DMS79 (cell line): ENCODE data around the gene ALDOC.
"Not testable (repeated sequence)": the region's sequence is repeated elsewhere in the genome, so short reads cannot be mapped to it uniquely, and the experiment has no call there.

Source experiments
- DNase-seq: peaks from one replicate; lab custom pipeline; 2025; lab: John Stamatoyannopoulos, UW

ALDOC gene

GRCh38 chr17:28582513-28582912 lies 5.8 kb upstream of the ALDOC start:
- no peak for DNase-seq

DNA sequence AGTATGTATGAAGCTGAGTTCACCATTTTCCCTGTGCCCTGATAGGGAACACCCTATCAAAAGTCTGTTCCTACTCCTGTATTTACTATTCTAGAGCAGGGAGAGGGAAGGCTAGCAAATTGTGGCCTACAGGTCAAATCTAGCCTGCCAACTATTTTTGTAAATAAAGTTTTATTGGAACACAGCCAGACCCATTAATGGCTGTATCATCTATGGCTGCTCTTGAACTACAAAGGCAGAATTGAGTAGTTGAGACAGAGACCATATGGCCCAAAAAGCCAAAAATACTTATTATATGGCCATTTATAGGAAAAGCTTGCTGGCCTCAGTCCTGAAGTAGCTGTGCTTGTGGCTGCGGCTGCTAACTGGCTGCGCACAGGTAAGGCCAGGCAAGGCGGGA lies 4.3 kb upstream of the ALDOC start:
- DNase-seq: no peak

DNA sequence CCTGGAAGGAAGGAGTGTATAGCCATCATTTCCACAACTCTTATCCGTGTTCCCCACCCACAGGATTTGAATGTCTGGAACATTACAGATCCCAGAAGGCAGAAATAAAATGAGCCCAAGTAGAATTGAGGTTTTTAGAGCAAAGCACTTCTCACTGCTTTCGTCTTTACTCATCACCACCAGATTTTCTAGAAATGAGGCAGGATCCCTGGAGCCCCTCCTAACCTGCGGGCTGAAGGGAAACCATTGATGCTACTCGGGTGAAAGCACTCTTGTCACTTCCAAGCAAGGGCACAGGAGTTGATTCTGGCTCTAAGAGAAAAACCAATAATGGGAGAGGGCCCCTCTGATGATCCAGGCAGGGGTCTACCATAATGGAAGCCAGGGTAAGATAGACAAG lies 2.8 kb upstream of the ALDOC start:
- DNase-seq: no peak

DNA sequence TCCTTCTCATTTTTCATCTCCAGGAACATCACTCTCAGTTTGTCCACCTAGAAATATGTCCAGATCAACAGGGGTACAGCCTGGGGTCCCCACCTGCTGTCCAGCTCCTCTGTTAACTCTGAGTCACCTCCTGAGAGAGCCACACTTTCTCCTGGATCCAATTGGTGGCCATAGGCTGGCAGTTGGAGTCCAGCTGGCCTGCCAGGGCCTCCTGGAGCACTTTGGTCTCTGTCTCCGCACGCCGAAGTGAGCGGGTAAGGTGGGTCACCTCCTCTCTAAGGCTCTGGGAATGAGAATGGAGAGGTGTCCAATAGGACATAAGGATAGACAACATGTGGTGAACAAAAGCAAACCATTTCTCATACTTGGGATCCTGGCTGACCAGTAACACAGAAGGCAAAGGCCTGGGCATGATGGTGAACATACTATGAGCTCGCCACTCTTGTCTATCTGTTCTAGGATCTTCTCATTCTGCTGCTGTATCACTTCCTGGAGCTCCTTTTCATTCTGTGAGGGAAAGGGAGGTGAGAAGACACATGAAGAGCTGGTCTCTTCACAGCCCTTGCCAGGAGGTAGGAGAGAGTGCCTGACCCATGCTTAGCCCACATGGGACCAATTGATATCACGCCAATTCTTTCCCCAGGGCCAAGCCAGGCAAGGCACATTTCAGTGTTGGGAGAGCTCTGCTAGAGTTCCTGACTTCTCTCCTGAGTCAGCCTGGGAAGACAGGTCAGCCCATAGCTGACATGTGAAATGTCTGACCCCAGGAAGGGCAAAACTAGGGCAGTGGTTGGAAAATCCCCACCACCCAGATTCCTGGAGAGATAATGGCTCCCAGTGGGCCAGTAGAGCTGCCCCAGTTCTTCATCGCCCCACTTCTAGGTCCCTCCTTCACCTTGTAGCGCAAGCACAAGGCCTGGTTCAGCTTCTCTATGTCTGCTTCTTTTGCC lies 1.8 kb upstream of the ALDOC start:
- DNase-seq: no peak

DNA sequence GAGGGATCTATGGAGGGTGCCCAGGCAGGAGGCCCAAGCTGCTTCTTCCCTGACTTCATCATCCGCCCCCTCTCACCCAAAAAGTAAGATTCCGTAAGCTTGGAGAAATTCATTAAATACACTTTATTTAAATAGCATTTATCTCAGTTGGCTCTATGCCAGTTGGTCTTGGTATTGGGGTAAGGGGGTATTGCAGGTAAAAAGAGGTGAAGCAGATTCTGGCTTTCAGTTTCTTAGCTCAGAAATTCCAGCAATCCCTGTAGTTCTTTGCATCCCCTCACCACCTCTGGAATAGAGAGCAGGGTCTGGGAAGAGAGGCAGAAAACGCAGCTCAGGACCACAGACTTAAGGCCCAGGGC lies 750 bp upstream of the ALDOC start:
- no peak for DNase-seq

GRCh38 chr17:28576016-28576415 lies 679 bp downstream of the ALDOC start:
- not testable (repeated sequence) for DNase-seq

DNA sequence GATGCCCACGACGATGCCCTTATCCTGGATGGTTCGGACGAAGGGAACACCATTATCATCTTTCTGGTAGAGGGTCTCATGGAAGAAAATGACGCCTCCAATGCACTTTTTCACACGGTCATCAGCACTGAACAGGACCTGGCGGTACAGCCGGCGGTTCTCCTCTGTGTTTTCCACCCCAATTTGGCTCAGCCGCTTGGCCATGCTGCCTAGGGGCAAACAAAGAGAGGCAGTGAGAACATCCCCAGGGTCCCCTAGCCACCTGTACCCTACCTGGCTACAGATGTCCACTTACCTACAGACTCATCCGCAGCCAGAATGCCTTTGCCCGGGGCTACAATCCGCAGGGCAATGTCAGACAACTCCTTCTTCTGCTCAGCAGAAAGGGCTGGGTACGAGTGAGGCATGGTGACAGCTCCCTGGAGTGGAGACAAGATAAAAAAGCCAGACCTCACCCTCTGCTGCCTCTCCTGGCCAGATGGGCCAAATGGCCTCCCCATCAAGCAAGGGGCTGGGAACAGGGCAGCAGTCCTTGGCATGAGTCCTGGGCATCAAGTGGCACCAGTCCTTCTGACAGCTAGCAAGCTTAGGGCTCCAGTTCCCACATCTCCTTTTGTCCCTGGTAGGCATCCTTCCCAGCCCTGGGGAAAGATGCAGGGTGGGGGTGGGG lies 1.4 kb downstream of the ALDOC start:
- DNase-seq: no peak

- DNase-seq: no peak
Observed at GRCh38 chr17:28574526-28574925, 2.2 kb downstream of the ALDOC start.

DNA sequence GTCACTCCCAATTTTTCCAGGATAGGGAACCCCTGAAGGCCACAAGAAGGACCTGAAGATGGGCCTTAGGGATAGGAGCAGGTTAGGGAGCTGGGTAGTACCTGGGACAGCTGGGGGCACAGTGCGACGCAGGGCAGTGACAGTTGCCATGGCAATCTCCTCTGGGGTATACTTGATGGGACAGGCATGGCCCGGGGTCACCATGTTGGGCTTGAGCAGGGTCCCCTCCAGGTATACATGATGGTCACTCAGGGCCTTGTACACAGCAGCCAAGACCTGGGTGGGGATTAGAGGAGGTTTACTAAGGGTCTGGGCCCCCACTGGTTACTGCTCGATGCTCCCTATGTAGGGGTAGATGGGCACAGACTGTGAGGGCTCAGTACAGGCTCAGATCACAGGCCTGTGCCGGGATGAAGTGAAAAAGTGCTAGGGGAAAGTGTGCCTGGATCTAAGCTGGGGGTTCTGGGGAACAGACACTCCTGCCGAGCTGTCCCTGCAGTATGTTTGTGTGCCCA lies 2.7 kb downstream of the ALDOC start:
- DNase-seq: no peak

GRCh38 chr17:28573521-28573920 lies 3.2 kb downstream of the ALDOC start:
- DNase-seq: no peak

DNA sequence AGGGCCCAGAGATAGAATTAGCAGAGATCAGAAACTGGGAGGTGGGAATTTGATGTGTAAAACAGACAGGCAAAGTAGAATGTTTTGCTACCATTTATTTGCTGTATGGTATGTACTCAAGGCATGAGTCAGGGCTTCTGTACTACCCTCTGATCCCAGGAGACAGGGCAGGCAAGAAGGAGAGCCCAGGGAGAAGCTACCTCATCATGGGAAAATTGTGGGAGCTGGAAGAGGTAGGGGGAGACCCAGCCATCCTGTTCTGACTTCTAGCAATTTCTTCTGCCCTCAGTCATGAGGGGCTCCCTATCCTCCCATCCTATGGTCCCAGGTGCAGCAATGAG lies 3.7 kb downstream of the ALDOC start:
- no peak for DNase-seq

- no peak for DNase-seq
Observed at GRCh38 chr17:28572259-28573039, 4.2 kb downstream of the ALDOC start.

- peak; percentile 83 for DNase-seq
Observed at GRCh38 chr17:28571361-28572122, 5.2 kb downstream of the ALDOC start, which contains the start of gene PIGS. TSS of gene PIGS (minus strand) at chr17:28571524. CDS start at chr17:28571496, 28 bp downstream.

GRCh38 chr17:28570716-28571360 lies 5.9 kb downstream of the ALDOC start:
- no peak for DNase-seq

DNA sequence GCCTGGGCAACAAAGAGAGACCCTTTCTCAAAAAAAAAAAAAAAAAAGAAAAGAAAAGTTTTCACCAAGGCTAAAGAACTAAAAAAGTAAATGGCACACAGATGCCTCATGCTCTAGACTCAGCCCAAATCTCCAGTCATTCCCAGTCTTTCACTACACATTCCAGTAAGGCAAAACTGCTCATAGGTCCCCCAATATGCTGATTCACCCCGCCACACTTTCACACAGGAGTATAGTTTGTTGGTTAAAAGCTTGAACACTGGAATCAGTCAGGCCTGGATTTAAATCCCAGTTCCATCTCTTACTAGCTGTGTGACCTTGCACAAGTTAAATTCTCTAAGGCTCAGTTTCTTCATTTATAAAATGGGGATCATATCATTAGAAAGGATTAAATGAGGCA lies 7.2 kb downstream of the ALDOC start:
- DNase-seq: no peak

DNA sequence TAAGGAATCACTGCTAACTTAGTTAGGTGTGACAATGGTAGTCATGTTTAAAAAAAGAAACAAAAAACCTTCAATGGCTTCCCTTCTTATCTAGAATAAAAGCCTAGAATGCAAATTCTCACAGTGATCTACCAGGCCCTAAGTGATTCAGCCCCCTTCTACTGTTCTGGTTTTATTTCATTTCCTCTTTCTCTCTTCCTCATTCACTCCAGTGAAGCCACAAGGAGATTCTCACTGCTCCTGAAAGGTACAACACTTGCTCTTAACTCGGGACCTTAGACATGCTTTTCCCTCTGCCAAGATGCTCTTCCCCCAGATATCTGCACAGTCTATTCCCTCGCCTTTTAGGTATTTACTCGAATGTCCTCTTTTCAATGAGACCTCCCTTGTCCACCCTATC lies 9.1 kb downstream of the ALDOC start:
- DNase-seq: no peak

DNA sequence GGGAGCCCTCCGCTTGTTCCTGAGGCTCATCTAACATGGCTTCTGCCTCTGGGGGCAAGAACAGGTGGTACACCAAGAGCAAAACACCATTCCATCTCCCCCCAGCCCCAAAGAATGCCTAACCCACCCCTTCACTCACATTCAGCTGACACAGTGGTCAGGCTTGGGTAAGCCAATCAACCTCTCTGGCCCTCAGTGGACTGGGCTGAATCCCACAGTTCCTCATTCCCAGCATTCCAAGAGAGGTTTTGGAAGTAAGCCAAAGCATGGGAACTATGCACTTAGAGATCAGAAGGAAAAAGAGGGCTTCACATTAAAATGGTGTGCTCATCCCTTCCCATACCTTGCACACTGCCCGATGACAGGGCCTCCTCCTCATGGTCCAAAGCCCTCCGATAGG lies 13.2 kb downstream of the ALDOC start:
- no peak for DNase-seq

DNA sequence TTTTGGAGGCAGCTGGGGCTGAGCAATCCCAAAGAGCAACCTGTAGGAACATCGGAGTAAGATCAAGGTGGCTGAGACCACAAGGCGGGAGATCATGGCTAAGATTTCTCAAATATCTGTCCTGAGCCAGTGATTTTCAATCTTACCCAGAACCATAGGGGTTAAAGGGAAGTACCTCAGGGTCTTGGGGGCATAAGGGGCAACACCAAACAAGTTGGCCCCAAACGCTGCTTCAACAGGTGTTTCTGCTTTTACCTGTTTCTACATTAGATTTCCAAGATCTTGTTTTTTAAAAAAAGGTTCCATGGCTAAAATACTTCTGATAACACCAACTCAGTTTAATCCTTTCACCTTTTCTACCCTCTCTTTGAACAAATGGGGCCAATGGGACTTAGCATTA lies 21.7 kb downstream of the ALDOC start:
- no peak for DNase-seq

DNA sequence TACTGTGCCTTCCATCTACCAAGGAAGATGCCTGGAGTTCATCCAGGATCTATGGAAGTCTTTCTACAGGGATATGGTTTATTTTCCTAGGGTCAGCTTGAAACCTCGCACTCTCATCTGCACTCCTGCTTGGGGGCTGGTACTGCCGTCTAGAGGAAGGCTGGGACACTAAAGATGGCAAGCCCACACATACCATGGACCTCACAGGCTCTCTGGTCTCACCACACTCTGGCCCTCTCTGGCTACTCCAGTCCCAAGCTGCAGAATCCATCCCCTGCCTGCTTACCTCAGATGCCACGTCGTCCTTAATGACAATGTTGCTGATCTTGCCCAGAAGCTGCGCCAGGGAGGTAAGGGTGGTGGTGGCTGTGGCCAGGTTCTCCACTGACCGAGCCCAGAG lies 22.1 kb downstream of the ALDOC start:
- no peak for DNase-seq

DNA sequence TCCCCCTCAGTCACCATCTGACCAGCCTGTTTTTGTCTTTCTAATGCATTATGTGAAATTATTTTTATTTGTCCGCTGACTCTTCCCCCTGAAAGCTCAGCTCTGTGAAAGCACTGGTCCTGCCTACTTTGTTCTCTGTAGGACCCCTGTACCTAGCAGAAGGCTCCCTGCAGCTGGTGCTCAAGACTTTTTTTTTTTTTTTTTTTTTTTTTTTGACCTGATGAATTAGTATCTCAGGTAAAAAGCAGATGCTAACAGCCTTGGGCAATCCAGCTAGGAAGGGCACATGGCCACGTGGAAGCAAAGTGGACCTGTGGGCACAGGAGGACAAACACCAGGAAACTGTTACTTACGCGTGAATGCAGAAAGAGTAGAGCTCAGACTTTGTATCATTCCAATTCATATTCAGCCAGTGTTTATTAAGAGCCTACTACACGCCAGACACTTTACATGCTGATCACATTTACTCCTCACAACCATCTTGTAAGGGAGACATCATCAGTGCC lies 23.6 kb downstream of the ALDOC start:
- DNase-seq: no peak
